Small intestine (tissue), 7 donors: ENCODE data around the gene OAF. TPM values are rescaled to one million over a fixed set of nuclear protein-coding genes. Genes with fewer than 3 reads are reported as not detected.

ENCODE experiments used
- DNase-seq, 2 donors: peaks; one replicate each; pipeline versions ENCODE4 v3.0.0 to v3.0.0-alpha.2; 2013
- FAIRE-seq: peaks from 2 replicates; lab custom pipeline; 2012; peaks lifted over from hg19 to GRCh38; lab: Jason Lieb, UNC
- H3K27ac ChIP-seq, 3 donors: one replicate each; pipeline ENCODE4 v1.5.1; 2013; ENCODE audit warnings: low read length in 2 of 3, mild to moderate bottlenecking in 2 of 3, control low read depth in 1 of 3, inconsistent platforms in 1 of 3, low read depth in 1 of 3, moderate library complexity in 1 of 3
- H3K27me3 ChIP-seq, 3 donors: one replicate each; pipeline ENCODE4 v1.6.1; 2013; ENCODE audit warnings: low read length in 3 of 3, inconsistent platforms in 1 of 3; ENCODE audit not compliant: control insufficient read depth in 3 of 3, insufficient read depth in 3 of 3
- H3K36me3 ChIP-seq, 3 donors: one replicate each; pipeline ENCODE4 v1.6.1; 2013; ENCODE audit warnings: low read length in 3 of 3, inconsistent platforms in 1 of 3, low read depth in 1 of 3, mild to moderate bottlenecking in 1 of 3, moderate library complexity in 1 of 3; ENCODE audit not compliant: control insufficient read depth in 3 of 3, insufficient read depth in 2 of 3
- H3K4me1 ChIP-seq, 3 donors: one replicate each; pipeline ENCODE4 v1.6.1; 2013; ENCODE audit warnings: low read length in 2 of 3, inconsistent platforms in 1 of 3, low read depth in 1 of 3, mild to moderate bottlenecking in 1 of 3, moderate library complexity in 1 of 3; ENCODE audit not compliant: control insufficient read depth in 3 of 3, insufficient read depth in 2 of 3
- H3K4me3 ChIP-seq, 3 donors: one replicate each; pipeline ENCODE4 v1.5.1; 2013; ENCODE audit warnings: low read length in 3 of 3, control low read depth in 1 of 3, inconsistent platforms in 1 of 3, low read depth in 1 of 3, mild to moderate bottlenecking in 1 of 3, moderate library complexity in 1 of 3
- H3K9me3 ChIP-seq, 2 donors: one replicate each; pipeline ENCODE4 v1.6.1; 2013; ENCODE audit warnings: low read depth in 1 of 2, low read length in 1 of 2; ENCODE audit not compliant: control insufficient read depth in 2 of 2, insufficient read depth in 1 of 2
- WGBS, 3 donors: extraction: QIAGEN DNeasy Blood & Tissue Kit; methylation state at CpG; one replicate each; pipeline ENCODE4 v1.1.7; 2013; 5-methylcytosine and 5-hydroxymethylcytosine counted together
- polyA plus RNA-seq, 4 donors: library from polyadenylated mRNA; stranded (reverse) in 3 of 4; unstranded in 1 of 4; fragments of 200-250 nt in 3 of 4; fragments of 120-200 nt in 1 of 4; gene quantifications; one replicate each; pipeline versions ENCODE4 v1.2.1 to v1.2.3, GENCODE V29; 2013
- donor health status: healthy with polysubstance abuse.
- donor health status: control.
- donor health status: control.
- donor health status: Bipolar disorder and iron deficiency.
- donor health status: healthy.

Gene OAF
- polyA plus RNA-seq, 4 donors, result 33.0 to 208 (median 65.1) TPM

DNA sequence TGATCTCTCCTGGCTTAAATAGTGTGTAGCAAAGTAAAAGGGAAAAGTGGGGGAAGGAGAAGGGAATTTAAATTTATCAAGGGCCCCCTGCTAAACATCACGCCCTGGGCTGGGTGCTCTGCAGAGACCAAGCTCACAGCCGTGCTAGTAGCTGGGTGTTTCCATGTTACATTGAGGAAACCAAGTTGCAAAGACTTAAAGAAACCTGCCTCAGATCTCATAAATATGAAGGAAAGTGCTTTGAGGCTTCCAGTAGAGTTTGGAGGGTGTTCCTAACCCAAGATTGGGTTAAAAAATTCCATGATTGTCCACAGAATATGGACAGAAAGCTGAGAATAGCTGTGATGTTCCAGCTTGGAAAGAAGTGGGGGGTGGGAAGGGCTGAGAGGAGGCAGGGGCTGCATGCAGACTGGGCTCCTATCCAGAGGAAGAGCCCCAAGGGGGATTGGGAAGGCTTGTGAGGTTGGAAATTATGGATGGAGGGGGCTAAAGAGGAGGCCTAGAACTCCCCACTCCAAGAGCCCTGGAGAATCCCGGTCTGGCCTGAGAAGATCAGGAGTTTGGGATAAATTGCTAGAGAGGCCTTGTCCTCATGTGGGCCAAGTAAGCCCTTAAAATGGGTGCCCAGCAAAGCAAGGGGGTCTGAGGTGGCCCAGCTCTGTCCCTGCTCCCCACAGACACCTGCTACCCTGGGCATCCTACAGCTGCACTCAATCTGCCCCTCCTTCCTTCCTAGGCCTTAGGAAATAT, 25.0 kb upstream of the OAF start:
- DNase-seq (peak in 1 of 2 donors; percentile 51), FAIRE-seq (no peak)
- Histone ChIP-seq H3K27ac (peak overlapping the region; percentile 84 to 96 (median 92)), H3K4me3 (no peak overlapping the region), H3K27me3 (no peaks in the 10 kb centered on the region), H3K4me1 (peaks cover 14 to 97% (median 21%) of the 10 kb centered on the region in 3 donors), H3K36me3 (peaks cover 0 to 12% (median 0%) of the 10 kb centered on the region in 3 donors), H3K9me3 (no peaks in the 10 kb centered on the region)
- WGBS, 3 donors, result 22 to 42% (median 31%) methylated on average over 3 of the region's 3 CpGs

- no peak overlapping the region for H3K4me3 ChIP-seq
- DNase-seq (no peak), FAIRE-seq (no peak)
- H3K4me1 ChIP-seq, result peaks cover 14 to 97% (median 21%) of the 10 kb centered on the region in 3 donors
- no peaks in the 10 kb centered on the region for H3K9me3 ChIP-seq
- no peaks in the 10 kb centered on the region for H3K27me3 ChIP-seq
- H3K36me3 ChIP-seq, result peaks cover 0 to 9% (median 0%) of the 10 kb centered on the region in 3 donors
- peak overlapping the region; percentile 84 to 96 (median 92) for H3K27ac ChIP-seq
These were observed 24.4 kb upstream of the OAF start for GRCh38 chr11:120186456-120186773.

DNA sequence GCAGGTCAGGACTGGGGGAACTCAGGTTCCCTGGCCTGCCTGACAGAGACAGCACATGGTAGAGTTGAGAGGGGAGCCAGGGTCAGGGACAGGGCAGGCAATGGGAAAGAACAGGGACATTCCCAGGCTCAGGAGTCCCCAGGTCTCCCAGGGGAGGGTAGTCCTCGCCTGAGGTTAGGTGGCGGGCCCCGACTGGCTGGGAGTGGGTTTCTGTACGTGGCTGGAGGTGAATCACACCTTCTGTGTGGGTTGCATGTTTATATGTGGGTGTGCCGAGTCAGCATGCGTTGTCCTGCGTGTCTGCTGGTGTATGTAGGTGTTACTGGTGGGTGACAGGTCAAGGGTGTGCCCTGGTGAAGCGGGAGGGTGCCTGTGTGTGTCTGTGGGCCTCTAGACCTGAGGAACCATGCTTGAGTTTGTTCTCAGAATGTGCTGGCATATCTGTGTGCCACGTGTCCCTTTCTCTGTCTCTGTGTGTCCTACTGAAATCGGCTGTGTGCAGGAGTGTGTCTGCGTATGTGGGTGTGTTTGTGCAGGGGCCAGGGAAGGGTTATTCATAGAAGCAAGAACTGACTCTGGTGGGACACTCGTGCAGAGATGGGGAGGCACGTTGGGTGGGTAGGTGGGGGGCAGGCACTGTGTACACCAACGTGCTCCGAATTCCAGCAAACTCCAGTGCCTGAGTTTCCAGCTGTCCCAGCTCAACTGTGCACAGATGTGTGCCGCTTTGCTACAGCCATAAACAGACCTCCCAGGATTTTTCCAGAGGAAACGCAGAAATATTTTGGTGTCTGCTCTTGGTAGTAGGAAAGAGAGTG, 23.8 kb upstream of the OAF start:
- 15 to 32% (median 17%) methylated on average over 17 of the region's 17 CpGs for WGBS, 3 donors
- Histone ChIP-seq H3K27ac (peak overlapping the region; percentile 84 to 96 (median 92)), H3K27me3 (no peaks in the 10 kb centered on the region), H3K36me3 (peaks cover 0 to 9% (median 0%) of the 10 kb centered on the region in 3 donors), H3K4me1 (peaks cover 14 to 96% (median 20%) of the 10 kb centered on the region in 3 donors), H3K9me3 (no peaks in the 10 kb centered on the region), H3K4me3 (no peak overlapping the region)
- FAIRE-seq (no peak), DNase-seq (peak; percentile 71 to 77)

DNA sequence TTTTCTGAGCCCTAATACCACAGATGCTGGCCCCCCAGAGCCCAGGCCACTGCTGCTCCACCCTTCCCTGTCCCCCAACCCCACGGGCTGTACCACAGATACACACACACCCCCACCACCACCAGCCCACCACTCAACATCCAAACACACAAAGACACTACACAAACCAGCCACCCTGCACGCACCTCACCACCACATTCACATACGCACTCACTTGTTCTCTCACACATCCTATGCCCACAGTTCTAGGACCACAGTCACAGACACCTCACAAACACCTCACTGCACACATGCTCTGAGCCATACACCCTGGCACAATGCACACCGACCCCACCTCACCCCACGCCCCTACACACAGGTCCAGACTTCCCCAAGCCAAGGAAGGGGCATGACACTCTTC, 22.5 kb upstream of the OAF start:
- Histone ChIP-seq H3K9me3 (no peaks in the 10 kb centered on the region), H3K36me3 (no peaks in the 10 kb centered on the region), H3K27ac (peak overlapping the region; percentile 84 to 96 (median 92)), H3K27me3 (no peaks in the 10 kb centered on the region), H3K4me1 (peaks cover 14 to 91% (median 16%) of the 10 kb centered on the region in 3 donors), H3K4me3 (peak overlapping the region in 1 of 3 donors; percentile 57)
- 56 to 73% (median 63%) methylated on average over 5 of the region's 5 CpGs for WGBS, 3 donors
- DNase-seq (peak in 1 of 2 donors; percentile 31), FAIRE-seq (no peak)

- H3K4me3 ChIP-seq, result peak overlapping the region in 1 of 3 donors; percentile 57
- no peaks in the 10 kb centered on the region for H3K27me3 ChIP-seq
- H3K36me3 ChIP-seq, result no peaks in the 10 kb centered on the region
- no peak for FAIRE-seq
- no peaks in the 10 kb centered on the region for H3K9me3 ChIP-seq
- peaks cover 16 to 89% (median 17%) of the 10 kb centered on the region in 3 donors for H3K4me1 ChIP-seq
- WGBS, 3 donors, result 46 to 68% (median 56%) methylated on average over 4 of the region's 4 CpGs
- DNase-seq, result peak; percentile 57 to 81
- peak overlapping the region; percentile 59 to 96 (median 84) for H3K27ac ChIP-seq
These were observed 21.9 kb upstream of the OAF start for GRCh38 chr11:120188811-120189455.

DNA sequence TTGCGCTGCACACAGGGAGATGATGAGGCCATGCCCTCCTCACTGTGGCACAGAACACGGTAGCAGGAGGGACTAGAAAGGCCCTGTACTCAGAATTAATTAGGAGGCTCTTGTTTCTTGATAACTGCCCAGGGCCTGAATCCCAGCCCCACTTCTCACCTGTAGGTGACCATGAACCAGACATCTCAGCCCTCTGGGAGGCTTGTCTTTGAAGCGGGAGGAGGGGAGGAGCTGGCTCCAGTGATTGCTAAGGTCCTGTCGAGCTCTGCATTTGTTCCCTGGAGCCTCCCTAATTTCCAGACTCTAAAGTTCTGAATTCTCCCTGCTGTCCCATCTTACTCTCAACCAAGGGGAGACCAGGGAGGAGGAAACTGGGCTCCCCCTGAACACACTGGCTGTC, 19.8 kb upstream of the OAF start:
- Histone ChIP-seq H3K36me3 (no peaks in the 10 kb centered on the region), H3K27me3 (no peaks in the 10 kb centered on the region), H3K4me1 (peaks cover 10 to 81% (median 19%) of the 10 kb centered on the region in 3 donors), H3K4me3 (no peak overlapping the region), H3K27ac (no peak overlapping the region), H3K9me3 (no peaks in the 10 kb centered on the region)
- DNase-seq (no peak), FAIRE-seq (no peak)
- WGBS, 3 donors, result 82 to 91% (median 85%) methylated on average over 4 of the region's 4 CpGs

DNA sequence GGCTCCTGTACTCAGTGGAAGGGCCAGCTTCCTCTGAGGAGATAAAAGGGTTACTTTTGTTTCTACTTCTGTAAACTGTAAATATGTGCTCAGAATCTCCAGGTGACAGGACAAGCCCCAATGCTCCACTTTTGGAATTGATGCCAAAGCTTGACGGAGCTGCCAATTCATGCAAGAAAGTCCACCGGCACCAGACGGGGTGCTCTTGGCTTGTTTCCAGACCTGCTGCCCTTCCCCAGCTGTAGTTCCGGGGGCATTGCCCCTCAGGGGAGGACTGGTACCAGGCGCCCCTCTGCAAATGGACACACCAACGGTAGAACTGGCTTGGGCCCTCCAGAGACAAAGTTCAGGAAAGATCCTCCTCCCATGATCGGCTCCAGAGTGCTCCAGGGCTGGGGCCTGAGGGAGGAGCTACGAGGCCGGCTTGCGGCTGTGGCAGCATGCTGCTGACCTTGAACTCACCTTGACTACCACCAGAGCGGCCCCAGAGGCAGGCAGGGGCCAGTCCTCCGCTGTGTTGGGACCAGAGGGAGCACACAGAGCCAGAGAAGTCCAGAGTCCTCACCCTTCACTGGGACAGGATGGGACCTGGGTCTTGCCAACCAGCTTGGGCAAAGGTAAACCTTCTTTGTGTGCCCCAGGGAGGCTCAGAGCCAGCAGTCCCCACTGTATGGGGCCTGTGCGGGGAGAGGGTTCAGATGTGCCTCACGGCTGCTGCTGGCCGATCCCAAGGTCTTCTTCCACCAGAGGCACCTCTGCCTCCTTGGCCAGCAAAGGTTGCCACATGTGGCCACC, 17.8 kb upstream of the OAF start:
- H3K27ac ChIP-seq, result peak overlapping the region in 2 of 3 donors; percentile 53 to 61
- H3K27me3 ChIP-seq, result no peaks in the 10 kb centered on the region
- no peaks in the 10 kb centered on the region for H3K36me3 ChIP-seq
- DNase-seq (peak; percentile 71 to 75), FAIRE-seq (no peak)
- no peaks in the 10 kb centered on the region for H3K9me3 ChIP-seq
- 17 to 60% (median 33%) methylated on average over 15 of the region's 15 CpGs for WGBS, 3 donors
- no peak overlapping the region for H3K4me3 ChIP-seq
- H3K4me1 ChIP-seq, result peaks cover 8 to 81% (median 21%) of the 10 kb centered on the region in 3 donors
